ENCODE results near the gene DNPEP. TPM values are rescaled to one million over a fixed set of nuclear protein-coding genes. Genes with fewer than 3 reads are reported as not detected.

Gene DNPEP
- polyA plus RNA-seq, 1 donor from 2014 or later: 49.9 TPM

DNA sequence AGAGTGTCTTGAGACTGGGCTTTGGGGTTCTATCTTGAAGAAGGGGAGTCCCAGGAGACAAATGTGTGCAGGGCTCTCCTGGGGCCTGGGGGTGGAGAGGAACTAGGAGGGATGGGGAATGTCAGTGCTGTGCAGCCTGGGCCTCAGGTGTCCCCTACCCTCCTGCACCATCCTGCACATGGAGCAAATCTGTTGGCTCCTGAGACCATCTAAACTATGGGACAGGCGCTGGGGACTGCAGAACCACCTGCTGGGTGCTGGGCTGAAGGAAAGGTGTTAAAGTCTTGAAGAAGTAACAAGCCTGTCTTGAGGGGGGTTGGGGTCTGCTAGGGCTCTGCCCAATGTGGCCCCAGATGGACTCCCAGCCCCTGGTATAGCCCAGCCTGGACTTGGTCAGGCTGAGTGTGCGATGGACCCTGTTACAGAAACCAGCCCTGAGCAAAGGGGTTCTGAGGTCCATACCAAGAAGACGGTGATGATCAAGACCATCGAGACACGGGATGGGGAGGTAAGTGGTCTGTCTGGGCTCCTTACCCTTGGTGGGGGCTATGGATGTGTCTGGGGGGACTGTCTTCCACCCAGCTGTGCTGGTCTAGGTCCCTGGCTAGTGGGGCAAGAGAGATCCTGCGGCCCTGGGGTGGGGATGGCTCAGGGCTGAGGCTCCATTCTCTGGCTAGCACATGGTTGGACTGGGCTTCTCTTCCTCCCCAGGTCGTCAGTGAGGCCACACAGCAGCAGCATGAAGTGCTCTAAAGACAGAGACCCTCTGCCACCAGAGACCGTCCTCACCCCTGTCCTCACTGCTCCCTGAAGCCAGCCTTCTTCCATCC, 37.7 kb upstream of the DNPEP start:
- no peaks in the 10 kb centered on the region for H3K9me3 Mint-ChIP-seq
- H3K4me1 Mint-ChIP-seq: no peaks in the 10 kb centered on the region
- H3K4me3 Mint-ChIP-seq: no peak overlapping the region
- H3K27me3 Mint-ChIP-seq: peaks cover 25% of the 10 kb centered on the region
- H3K36me3 Mint-ChIP-seq: peaks cover 3% of the 10 kb centered on the region
- H3K27ac Mint-ChIP-seq: no peak overlapping the region

DNA sequence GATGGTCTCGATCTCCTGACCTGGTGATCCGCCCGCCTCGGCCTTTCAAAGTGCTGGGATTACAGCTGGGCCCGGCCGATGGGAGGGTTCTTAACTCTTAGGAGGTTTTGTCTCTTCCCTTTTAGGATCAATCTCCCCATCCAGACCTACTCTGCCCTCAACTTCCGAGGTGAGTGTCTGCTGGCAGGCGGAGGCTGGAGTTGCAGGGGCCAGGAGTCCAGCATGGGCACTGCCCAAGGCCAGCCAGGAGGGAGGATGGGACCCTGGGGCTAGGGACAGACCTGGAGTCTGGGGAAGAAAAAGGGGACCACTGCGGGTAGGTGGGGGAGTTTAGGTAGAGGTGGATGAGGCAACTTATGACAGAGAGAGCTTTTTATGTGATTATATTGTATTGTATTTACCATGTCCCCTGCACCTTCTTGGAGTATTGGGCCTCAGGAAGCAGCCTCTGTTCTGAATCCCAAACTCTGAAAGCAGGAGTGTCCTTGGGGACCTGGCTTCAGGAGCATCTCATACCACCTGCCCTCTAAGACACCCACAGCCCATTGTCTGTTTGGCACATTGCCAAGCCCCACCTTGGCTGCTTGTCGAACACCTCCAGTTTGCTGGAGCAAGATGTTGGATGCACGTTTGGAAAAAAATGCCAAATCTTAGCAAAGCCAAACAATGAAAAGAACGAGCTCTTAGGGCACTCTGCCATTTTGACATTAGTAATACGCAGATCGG, 36.1 kb upstream of the DNPEP start:
- H3K36me3 Mint-ChIP-seq: peaks cover 3% of the 10 kb centered on the region

DNA sequence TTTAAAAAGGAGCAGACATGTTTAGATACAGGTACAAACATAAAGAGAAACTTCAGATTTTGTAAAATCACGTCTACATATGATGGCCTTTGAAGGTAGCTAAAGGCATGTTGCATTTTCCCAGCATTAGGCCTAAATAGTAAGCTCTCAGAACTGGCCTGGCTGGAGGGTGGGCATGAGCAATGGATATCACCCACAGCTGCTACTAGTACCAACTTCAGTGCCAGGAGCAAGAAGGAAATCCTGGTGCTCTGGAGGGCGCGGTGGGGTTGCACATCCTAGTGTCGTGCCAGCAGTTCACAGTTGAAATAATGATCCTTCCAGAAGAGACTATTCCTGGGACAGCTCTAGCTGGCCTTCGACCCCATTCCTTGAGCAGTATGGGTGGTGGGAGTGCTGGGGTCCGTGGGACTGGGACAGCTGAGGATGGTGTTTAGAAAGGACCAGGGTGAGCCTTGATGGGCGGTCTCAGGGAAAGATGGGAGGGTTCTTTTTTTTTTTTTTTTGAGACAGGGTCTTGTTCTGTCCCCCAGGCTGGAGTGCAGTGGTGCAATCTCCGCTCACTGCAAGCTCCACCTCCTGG, 35.3 kb upstream of the DNPEP start:
- H3K27me3 Mint-ChIP-seq: peaks cover 39% of the 10 kb centered on the region
- no peak overlapping the region for H3K4me3 Mint-ChIP-seq
- no peaks in the 10 kb centered on the region for H3K9me3 Mint-ChIP-seq
- H3K4me1 Mint-ChIP-seq: peaks cover 0 to 1% (median 0%) of the 10 kb centered on the region in 3 donors
- H3K36me3 Mint-ChIP-seq: peaks cover 3% of the 10 kb centered on the region
- H3K27ac Mint-ChIP-seq: no peak overlapping the region

More for the DNA sequence above, 36.1 kb upstream of the DNPEP start:
- Mint-ChIP-seq H3K4me1 (peaks cover 0 to 1% (median 0%) of the 10 kb centered on the region in 3 donors), H3K9me3 (no peaks in the 10 kb centered on the region), H3K27ac (no peak overlapping the region), H3K27me3 (peaks cover 37% of the 10 kb centered on the region), H3K4me3 (no peak overlapping the region)

DNA sequence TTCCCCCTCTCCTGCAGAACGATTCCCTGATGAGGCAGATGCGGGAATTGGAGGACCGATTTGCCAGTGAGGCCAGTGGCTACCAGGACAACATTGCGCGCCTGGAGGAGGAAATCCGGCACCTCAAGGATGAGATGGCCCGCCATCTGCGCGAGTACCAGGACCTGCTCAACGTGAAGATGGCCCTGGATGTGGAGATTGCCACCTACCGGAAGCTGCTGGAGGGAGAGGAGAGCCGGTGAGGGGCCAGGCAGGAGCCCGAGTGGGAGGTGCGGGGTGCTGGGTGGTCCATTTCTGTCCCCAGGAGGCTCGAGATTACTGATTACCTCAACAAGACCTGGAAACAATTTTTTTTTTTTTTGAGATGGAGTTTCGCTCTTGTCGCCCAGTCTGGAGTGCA, 33.6 kb upstream of the DNPEP start:
- Mint-ChIP-seq H3K27ac (no peak overlapping the region), H3K27me3 (peaks cover 35% of the 10 kb centered on the region), H3K4me1 (peaks cover 0 to 1% (median 0%) of the 10 kb centered on the region in 3 donors), H3K9me3 (no peaks in the 10 kb centered on the region), H3K36me3 (no peaks in the 10 kb centered on the region), H3K4me3 (no peak overlapping the region)

DNA sequence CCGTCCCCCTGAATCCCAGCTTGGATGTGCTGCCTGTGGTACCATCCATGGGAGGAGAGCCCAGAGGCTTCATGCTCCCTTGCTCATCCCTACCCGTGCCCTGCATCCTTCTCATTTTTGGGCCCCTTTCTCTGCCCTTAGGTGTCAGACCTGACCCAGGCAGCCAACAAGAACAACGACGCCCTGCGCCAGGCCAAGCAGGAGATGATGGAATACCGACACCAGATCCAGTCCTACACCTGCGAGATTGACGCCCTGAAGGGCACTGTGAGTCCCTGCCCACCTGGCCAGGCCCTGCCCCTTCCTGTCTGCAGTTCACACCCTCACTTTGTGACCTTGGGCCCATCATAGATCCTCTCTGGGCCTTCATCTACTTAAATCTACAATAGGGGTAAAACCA, 33.0 kb upstream of the DNPEP start:
- H3K4me1 Mint-ChIP-seq: peaks cover 0 to 1% (median 0%) of the 10 kb centered on the region in 3 donors
- no peak overlapping the region for H3K4me3 Mint-ChIP-seq
- no peaks in the 10 kb centered on the region for H3K36me3 Mint-ChIP-seq
- H3K9me3 Mint-ChIP-seq: no peaks in the 10 kb centered on the region
- H3K27me3 Mint-ChIP-seq: peaks cover 35% of the 10 kb centered on the region
- H3K27ac Mint-ChIP-seq: no peak overlapping the region

DNA sequence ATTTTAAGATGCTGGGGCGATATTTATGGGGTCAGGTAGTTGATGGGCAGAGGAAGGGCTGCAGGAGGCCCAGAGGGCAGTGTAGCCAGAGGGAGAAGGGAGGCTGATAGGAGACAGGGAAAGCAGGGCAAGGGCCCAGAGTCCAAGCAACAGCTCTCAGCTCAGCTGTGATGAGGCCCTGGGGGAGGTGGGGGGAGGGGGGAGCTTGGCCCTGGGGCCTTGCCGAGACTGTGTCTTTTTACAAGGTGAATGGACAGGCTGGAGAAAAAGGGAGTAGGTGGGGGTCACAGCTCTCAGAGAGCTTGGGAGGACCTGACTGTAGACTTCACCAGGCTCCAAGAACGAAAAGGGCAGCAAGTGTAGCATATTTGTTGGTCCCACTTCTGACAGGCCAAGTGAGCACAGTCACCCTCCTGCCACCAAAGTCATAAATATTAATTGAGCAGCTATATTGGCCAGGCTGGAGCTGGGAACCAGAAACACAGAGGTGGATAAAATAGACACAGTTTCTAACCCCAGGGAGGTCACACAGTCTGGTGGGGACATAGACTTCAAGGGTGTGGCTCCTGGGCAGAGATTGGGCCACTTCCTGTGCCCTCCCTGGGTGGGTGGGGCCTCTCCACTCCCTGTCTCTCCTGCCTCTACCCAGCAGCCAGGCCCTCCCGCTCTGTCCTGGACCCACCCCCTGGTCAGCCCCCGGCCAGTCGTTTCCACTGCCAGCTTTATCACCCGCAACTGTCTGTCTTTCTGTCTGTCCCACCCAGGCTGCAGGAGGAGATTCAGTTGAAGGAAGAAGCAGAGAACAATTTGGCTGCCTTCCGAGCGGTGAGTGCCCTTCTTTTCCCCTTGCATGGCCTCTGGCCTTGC, 31.9 kb upstream of the DNPEP start:
- Mint-ChIP-seq H3K4me3 (peak overlapping the region in 2 of 4 donors; percentile 37 to 39), H3K27me3 (peaks cover 30% of the 10 kb centered on the region), H3K9me3 (no peaks in the 10 kb centered on the region)

DNA sequence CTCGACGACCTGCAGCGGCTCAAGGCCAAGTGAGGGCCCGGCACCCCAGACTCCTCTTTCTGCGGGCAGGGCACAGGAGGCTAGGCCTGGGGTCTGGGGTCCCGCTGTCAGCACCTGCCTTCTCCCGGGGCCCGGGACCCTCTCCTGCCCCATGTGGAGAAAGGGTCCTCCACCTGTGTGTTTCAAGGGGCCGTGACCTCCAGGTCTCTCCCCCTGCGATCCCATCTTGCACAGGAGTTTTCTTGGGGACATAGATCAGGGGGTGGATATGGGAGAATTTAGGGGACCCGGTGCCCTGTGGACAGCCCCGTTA, 31.3 kb upstream of the DNPEP start:
- peaks cover 0 to 1% (median 0%) of the 10 kb centered on the region in 3 donors for H3K4me1 Mint-ChIP-seq
- peaks cover 28% of the 10 kb centered on the region for H3K27me3 Mint-ChIP-seq
- no peaks in the 10 kb centered on the region for H3K9me3 Mint-ChIP-seq
- no peak overlapping the region for H3K27ac Mint-ChIP-seq
- no peaks in the 10 kb centered on the region for H3K36me3 Mint-ChIP-seq
- peak overlapping the region in 1 of 4 donors; percentile 39 for H3K4me3 Mint-ChIP-seq

More for the DNA sequence above, 31.9 kb upstream of the DNPEP start:
- no peaks in the 10 kb centered on the region for H3K36me3 Mint-ChIP-seq
- H3K4me1 Mint-ChIP-seq: peaks cover 0 to 1% (median 0%) of the 10 kb centered on the region in 3 donors
- H3K27ac Mint-ChIP-seq: no peak overlapping the region

DNA sequence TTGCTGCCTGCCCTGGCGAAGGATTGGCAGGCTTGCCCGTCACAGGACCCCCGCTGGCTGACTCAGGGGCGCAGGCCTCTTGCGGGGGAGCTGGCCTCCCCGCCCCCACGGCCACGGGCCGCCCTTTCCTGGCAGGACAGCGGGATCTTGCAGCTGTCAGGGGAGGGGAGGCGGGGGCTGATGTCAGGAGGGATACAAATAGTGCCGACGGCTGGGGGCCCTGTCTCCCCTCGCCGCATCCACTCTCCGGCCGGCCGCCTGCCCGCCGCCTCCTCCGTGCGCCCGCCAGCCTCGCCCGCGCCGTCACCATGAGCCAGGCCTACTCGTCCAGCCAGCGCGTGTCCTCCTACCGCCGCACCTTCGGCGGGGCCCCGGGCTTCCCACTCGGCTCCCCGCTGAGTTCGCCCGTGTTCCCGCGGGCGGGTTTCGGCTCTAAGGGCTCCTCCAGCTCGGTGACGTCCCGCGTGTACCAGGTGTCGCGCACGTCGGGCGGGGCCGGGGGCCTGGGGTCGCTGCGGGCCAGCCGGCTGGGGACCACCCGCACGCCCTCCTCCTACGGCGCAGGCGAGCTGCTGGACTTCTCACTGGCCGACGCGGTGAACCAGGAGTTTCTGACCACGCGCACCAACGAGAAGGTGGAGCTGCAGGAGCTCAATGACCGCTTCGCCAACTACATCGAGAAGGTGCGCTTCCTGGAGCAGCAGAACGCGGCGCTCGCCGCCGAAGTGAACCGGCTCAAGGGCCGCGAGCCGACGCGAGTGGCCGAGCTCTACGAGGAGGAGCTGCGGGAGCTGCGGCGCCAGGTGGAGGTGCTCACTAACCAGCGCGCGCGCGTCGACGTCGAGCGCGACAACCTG, 30.7 kb upstream of the DNPEP start, which contains the start of gene DES:
Gene DES, plus strand, starts transcription at position 223 of the 857 bp plus-strand sequence. Its CDS starts 86 bp downstream, at position 309.
- no peaks in the 10 kb centered on the region for H3K36me3 Mint-ChIP-seq
- peaks cover 28% of the 10 kb centered on the region for H3K27me3 Mint-ChIP-seq
- no peak within 1 kb of the TSS for H3K27ac Mint-ChIP-seq
- H3K4me3 Mint-ChIP-seq: peak within 1 kb of the TSS in 1 of 4 donors; percentile 39
- H3K9me3 Mint-ChIP-seq: no peaks in the 10 kb centered on the region
- peaks cover 0 to 1% (median 0%) of the 10 kb centered on the region in 3 donors for H3K4me1 Mint-ChIP-seq

DNA sequence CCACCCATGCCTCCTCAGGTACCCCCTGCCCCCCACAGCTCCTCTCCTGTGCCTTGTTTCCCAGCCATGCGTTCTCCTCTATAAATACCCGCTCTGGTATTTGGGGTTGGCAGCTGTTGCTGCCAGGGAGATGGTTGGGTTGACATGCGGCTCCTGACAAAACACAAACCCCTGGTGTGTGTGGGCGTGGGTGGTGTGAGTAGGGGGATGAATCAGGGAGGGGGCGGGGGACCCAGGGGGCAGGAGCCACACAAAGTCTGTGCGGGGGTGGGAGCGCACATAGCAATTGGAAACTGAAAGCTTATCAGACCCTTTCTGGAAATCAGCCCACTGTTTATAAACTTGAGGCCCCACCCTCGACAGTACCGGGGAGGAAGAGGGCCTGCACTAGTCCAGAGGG, 29.7 kb upstream of the DNPEP start:
- Mint-ChIP-seq H3K36me3 (no peaks in the 10 kb centered on the region), H3K4me3 (no peak overlapping the region), H3K27me3 (peaks cover 32% of the 10 kb centered on the region)

DNA sequence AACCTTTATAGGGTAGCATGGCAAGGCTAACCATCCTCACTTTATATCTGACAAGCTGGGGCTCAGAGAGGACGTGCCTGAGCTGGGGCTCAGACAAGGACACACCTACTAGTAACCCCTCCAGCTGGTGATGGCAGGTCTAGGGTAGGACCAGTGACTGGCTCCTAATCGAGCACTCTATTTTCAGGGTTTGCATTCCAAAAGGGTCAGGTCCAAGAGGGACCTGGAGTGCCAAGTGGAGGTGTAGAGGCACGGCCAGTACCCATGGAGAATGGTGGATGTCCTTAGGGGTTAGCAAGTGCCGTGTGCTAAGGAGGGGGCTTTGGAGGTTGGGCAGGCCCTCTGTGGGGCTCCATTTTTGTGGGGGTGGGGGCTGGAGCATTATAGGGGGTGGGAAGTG, 29.2 kb upstream of the DNPEP start:
- peaks cover 0 to 1% (median 0%) of the 10 kb centered on the region in 3 donors for H3K4me1 Mint-ChIP-seq
- peaks cover 30% of the 10 kb centered on the region for H3K27me3 Mint-ChIP-seq
- no peak overlapping the region for H3K27ac Mint-ChIP-seq
- no peaks in the 10 kb centered on the region for H3K36me3 Mint-ChIP-seq
- peaks cover 0 to 2% (median 2%) of the 10 kb centered on the region in 3 donors for H3K9me3 Mint-ChIP-seq
- no peak overlapping the region for H3K4me3 Mint-ChIP-seq

More for the DNA sequence above, 29.7 kb upstream of the DNPEP start:
- Mint-ChIP-seq H3K9me3 (peaks cover 0 to 2% (median 2%) of the 10 kb centered on the region in 3 donors), H3K4me1 (peaks cover 0 to 1% (median 0%) of the 10 kb centered on the region in 3 donors), H3K27ac (no peak overlapping the region)

DNA sequence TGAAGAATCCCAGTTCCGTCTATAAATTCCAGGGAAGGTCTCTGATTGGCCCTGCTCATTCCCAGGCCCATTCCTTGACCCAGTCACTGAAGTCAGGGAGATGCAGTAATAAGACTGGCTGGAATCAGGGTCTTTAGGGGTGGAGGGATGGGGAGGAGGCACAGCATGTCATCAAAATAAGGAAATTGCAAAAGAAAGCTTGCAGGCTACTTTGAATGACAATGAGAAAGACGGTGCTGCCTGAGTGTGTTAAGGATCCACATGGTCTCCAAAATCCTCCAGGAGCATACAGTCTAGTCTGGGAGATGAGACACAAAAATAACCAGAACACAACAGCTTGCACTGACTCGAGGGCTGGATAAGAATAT, 28.5 kb upstream of the DNPEP start:
- Mint-ChIP-seq H3K4me1 (peaks cover 0 to 1% (median 0%) of the 10 kb centered on the region in 3 donors), H3K27me3 (peaks cover 28% of the 10 kb centered on the region)

DNA sequence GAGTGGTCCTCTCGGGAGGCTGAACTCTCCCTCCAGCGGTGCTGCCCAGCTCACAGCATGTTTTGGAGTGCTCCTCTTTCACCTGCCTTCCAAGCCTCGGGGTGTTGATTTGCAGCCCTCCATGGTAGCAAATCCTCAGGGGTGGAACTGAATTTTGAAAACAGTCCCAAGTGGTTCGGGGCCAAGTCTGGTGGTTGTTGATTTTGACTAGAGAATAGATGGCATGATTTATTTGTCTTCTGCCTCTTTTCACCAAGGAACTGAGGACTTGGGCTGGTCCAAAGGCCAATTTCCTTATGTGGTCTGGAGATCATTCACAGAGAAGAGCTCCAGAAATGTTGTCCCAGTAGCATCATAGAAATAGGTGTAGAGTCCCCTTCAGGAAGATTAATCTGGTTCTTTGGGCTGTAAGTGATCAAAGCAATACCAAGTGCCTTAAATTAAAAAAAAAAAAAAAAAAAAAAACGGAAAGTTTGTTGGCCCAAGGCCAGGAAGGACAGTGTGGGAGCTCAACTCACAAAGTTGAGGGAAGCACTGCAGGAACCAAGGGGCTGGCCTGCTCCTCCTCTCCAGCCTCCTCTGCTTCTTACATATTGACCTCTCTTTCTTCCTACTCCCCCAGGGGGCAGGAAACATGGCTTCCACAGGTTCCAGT, 28.0 kb upstream of the DNPEP start:
- Mint-ChIP-seq H3K4me3 (no peak overlapping the region), H3K27me3 (peaks cover 25% of the 10 kb centered on the region), H3K36me3 (no peaks in the 10 kb centered on the region), H3K4me1 (peaks cover 0 to 1% (median 0%) of the 10 kb centered on the region in 3 donors), H3K9me3 (peaks cover 0 to 5% (median 2%) of the 10 kb centered on the region in 3 donors), H3K27ac (peak overlapping the region in 1 of 3 donors; percentile 13)

More for the DNA sequence above, 28.5 kb upstream of the DNPEP start:
- no peak overlapping the region for H3K27ac Mint-ChIP-seq
- H3K36me3 Mint-ChIP-seq: no peaks in the 10 kb centered on the region
- H3K9me3 Mint-ChIP-seq: peaks cover 0 to 5% (median 2%) of the 10 kb centered on the region in 3 donors
- H3K4me3 Mint-ChIP-seq: no peak overlapping the region

DNA sequence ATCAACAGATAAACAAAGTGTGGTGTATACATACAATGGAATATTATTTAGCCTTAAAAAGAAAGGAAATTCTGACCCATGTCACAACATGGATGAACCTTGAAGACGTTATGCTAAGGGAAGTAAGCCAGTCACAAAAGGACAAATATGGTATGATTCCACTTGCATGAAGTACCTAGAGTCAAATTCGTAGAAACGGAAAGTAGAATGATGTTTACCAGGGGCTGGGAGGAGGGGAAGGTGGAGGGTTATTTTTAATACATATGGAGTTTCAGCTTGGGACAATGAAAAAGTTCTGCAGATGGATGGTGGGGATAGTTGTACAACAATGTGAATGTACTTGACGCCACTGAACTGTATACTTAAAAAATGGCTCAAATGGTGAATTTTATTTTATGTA, 27.1 kb upstream of the DNPEP start:
- peaks cover 0 to 1% (median 0%) of the 10 kb centered on the region in 3 donors for H3K4me1 Mint-ChIP-seq
- no peak overlapping the region for H3K27ac Mint-ChIP-seq
- peaks cover 25% of the 10 kb centered on the region for H3K27me3 Mint-ChIP-seq
- no peak overlapping the region for H3K4me3 Mint-ChIP-seq
- H3K9me3 Mint-ChIP-seq: peaks cover 0 to 6% (median 2%) of the 10 kb centered on the region in 3 donors
- no peaks in the 10 kb centered on the region for H3K36me3 Mint-ChIP-seq

All from IgD-negative memory B cell (primary cell).